Measurements from ENCODE around the gene NRL. TPM values are rescaled to one million over a fixed set of nuclear protein-coding genes. Genes with fewer than 3 reads are reported as not detected.

NRL gene
- total RNA-seq, 4 donors from 2014 or later = 2.2 to 2.9 (median 2.3) TPM

GRCh38 chr14:24103451-24103850 is 11.3 kb downstream of the NRL start:
- 94% methylated on average over 10 of the region's 13 CpGs for WGBS
- TF ChIP-seq EP300 (IDR thresholded peaks at IDR 0.05) (no peak), POLR2AphosphoS5 (IDR thresholded peaks at IDR 0.05) (no peak), POLR2A (IDR thresholded peaks at IDR 0.05) (no peak)
- TF ChIP-seq, protein P1, sequence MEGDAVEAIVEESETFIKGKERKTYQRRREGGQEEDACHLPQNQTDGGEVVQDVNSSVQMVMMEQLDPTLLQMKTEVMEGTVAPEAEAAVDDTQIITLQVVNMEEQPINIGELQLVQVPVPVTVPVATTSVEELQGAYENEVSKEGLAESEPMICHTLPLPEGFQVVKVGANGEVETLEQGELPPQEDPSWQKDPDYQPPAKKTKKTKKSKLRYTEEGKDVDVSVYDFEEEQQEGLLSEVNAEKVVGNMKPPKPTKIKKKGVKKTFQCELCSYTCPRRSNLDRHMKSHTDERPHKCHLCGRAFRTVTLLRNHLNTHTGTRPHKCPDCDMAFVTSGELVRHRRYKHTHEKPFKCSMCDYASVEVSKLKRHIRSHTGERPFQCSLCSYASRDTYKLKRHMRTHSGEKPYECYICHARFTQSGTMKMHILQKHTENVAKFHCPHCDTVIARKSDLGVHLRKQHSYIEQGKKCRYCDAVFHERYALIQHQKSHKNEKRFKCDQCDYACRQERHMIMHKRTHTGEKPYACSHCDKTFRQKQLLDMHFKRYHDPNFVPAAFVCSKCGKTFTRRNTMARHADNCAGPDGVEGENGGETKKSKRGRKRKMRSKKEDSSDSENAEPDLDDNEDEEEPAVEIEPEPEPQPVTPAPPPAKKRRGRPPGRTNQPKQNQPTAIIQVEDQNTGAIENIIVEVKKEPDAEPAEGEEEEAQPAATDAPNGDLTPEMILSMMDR (IDR thresholded peaks at IDR 0.05) = no peak
- Histone ChIP-seq H3K36me3 (peaks cover 29% of the 10 kb centered on the region), H3K4me3 (no peak overlapping the region), H3K4me1 (peaks cover 6% of the 10 kb centered on the region), H3K9me3 (no peaks in the 10 kb centered on the region), H3K27ac (no peak overlapping the region), H3K27me3 (no peaks in the 10 kb centered on the region)
- no peak for DNase-seq (ENCODE audit: low spot score in 2 of 2)

- TF ChIP-seq EP300 (IDR thresholded peaks at IDR 0.05) = no peak
- TF ChIP-seq, protein P1 (IDR thresholded peaks at IDR 0.05) = no peak
- no peak for TF ChIP-seq POLR2AphosphoS5 (IDR thresholded peaks at IDR 0.05)
- Histone ChIP-seq H3K4me1 (peaks cover 6% of the 10 kb centered on the region), H3K27me3 (no peaks in the 10 kb centered on the region), H3K4me3 (no peak overlapping the region), H3K9me3 (no peaks in the 10 kb centered on the region), H3K27ac (no peak overlapping the region), H3K36me3 (peaks cover 35% of the 10 kb centered on the region)
- no peak for DNase-seq (ENCODE audit: low spot score in 2 of 2)
- 97% methylated on average over 7 of the region's 7 CpGs for WGBS
These were observed 12.2 kb downstream of the NRL start for GRCh38 chr14:24102357-24103048.

DNA sequence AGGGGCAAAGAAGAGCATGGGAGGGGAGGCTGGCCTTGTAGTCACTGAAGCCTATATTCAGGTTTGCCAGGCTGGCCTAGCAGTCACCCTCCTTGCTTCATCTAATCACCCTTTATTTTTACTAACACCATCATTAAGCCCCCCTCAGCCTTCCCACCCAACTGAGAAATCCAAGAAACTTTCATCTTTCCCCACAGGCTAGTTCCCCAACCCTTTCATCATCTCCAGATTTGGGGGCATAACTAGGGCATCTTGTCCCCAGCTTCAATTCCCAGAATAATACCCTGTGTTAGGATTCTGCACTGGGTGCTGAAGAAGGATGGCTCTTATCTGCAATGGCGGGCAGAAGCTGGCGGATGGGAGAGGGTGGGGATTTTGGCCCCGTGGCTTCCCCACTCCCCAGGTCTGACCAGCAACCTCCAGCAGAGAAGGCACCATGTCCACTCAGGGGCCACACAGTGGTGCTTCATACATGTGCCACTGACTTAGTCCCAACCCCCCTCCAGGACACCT is 13.7 kb downstream of the NRL start:
- Histone ChIP-seq H3K4me3 (no peak overlapping the region), H3K36me3 (peaks cover 35% of the 10 kb centered on the region), H3K27ac (no peak overlapping the region), H3K4me1 (no peaks in the 10 kb centered on the region), H3K27me3 (no peaks in the 10 kb centered on the region), H3K9me3 (no peaks in the 10 kb centered on the region)
- TF ChIP-seq, protein P1 (IDR thresholded peaks at IDR 0.05) = no peak
- TF ChIP-seq POLR2AphosphoS5 (IDR thresholded peaks at IDR 0.05) = no peak
- no peak for TF ChIP-seq EP300 (IDR thresholded peaks at IDR 0.05)
- TF ChIP-seq POLR2A (IDR thresholded peaks at IDR 0.05) = no peak
- WGBS = 86% methylated on average over 3 of the region's 3 CpGs
- DNase-seq (ENCODE audit: low spot score in 2 of 2) = no peak

DNA sequence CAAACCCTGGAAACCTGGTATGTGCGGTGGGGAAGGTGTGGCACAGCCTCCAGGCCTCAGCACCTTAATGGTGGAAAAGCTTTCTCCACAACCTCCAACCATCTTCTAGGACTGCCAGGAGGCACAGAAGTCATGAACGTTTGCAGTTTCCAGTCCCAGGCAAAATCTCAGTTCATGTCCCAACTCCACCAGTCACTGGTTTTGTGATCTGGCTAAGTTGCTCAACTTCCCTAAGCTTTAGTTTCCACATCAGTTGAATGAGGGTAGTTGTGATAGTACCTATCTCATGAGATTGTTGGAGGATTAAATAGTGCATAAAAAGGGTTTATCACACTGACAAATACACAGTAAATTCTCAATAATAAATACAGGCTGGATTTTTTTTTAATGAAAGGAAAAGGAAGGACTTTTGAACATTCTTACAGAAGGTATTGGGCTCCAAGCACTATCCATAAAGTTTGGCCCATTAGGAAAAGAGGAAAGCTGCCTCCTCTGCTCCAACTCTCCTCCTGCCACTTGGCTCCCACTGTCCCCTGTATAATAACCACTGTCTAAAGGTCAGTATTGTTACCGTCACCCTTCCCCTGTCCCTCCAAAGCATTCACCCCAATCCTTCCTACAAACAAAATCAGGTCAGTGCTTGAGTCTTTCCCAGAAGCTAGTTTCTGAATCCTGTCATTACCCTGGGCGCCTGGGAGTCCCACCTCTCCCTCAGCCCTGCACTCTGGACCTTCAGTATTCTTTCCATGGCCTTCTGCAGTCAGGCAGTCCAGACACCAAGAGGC is 14.4 kb downstream of the NRL start:
- H3K27ac ChIP-seq = no peak overlapping the region
- no peak for DNase-seq (ENCODE audit: low spot score in 2 of 2)
- peaks cover 5% of the 10 kb centered on the region for H3K4me1 ChIP-seq
- peaks cover 35% of the 10 kb centered on the region for H3K36me3 ChIP-seq
- H3K9me3 ChIP-seq = no peaks in the 10 kb centered on the region
- no peak for TF ChIP-seq POLR2AphosphoS5 (IDR thresholded peaks at IDR 0.05)
- no peak for TF ChIP-seq POLR2A (IDR thresholded peaks at IDR 0.05)
- TF ChIP-seq, protein P1 (IDR thresholded peaks at IDR 0.05) = no peak
- TF ChIP-seq EP300 (IDR thresholded peaks at IDR 0.05) = no peak
- 84% methylated on average over 4 of the region's 4 CpGs for WGBS
- H3K4me3 ChIP-seq = no peak overlapping the region
- H3K27me3 ChIP-seq = no peaks in the 10 kb centered on the region
